HepG2 (cell line): ENCODE measurements around the gene MAN2B2. TPM values are rescaled to one million over a fixed set of nuclear protein-coding genes. Genes with fewer than 3 reads are reported as not detected.

ENCODE experiments used
- ESRRA ChIP-seq: sonication (generic); formaldehyde crosslinking; IDR thresholded peaks from 2 replicates; pipeline ENCODE4 v1.5.1; 2020; ENCODE audit warnings: mild to moderate bottlenecking, low read depth, missing genetic modification reagents
- JARID2 ChIP-seq: sonication (generic); formaldehyde crosslinking; IDR thresholded peaks from 2 replicates; pipeline ENCODE4 v1.8.1; 2023; ENCODE audit warnings: missing genetic modification reagents, inconsistent platforms; ENCODE audit not compliant: insufficient replicate concordance
- LCORL ChIP-seq, 2 experiments: fragments of 450-650 bp in 1 of 2; sonication (generic) in 1 of 2; formaldehyde crosslinking in 1 of 2; IDR thresholded peaks; 2 replicates each; pipeline versions ENCODE4 v1.5.0 to v1.6.1; 2017 to 2020; ENCODE audit warnings: antibody characterized with exemption in 1 of 2, missing genetic modification reagents in 1 of 2
- PAWR ChIP-seq: sonication (generic); formaldehyde crosslinking; IDR thresholded peaks from 2 replicates; pipeline ENCODE4 v1.4.0; 2020; ENCODE audit warnings: missing genetic modification reagents, mild to moderate bottlenecking, borderline replicate concordance
- SP1 ChIP-seq, 2 experiments: fragments of 450-650 bp in 1 of 2; sonication (generic) in 1 of 2; formaldehyde crosslinking in 1 of 2; IDR thresholded peaks; 2 replicates each; pipeline versions ENCODE4 v1.4.0 to v1.6.1; 2016 to 2020; ENCODE audit warnings: missing genetic modification reagents in 1 of 2
- STAG1 ChIP-seq: sonication (generic); formaldehyde crosslinking; IDR thresholded peaks from 2 replicates; pipeline ENCODE4 v1.4.0; 2020; ENCODE audit warnings: missing genetic modification reagents
- ZBTB7A ChIP-seq: sonication (generic); formaldehyde crosslinking; IDR thresholded peaks from 2 replicates; pipeline ENCODE4 v1.8.0; 2022; ENCODE audit warnings: mild to moderate bottlenecking, missing genetic modification reagents
- ZNF276 ChIP-seq: sonication (generic); formaldehyde crosslinking; IDR thresholded peaks from 2 replicates; pipeline ENCODE4 v1.4.0; 2020; ENCODE audit warnings: mild to moderate bottlenecking, low read depth, missing genetic modification reagents
- ZNF558 ChIP-seq: sonication (generic); formaldehyde crosslinking; IDR thresholded peaks from 2 replicates; pipeline ENCODE4 v1.9.0; 2022; ENCODE audit warnings: mild to moderate bottlenecking, missing genetic modification reagents, borderline replicate concordance
- ZZZ3 ChIP-seq: sonication (generic); formaldehyde crosslinking; IDR thresholded peaks from 2 replicates; pipeline ENCODE4 v1.4.0; 2020; ENCODE audit warnings: missing genetic modification reagents, mild to moderate bottlenecking, borderline replicate concordance
- polyA plus RNA-seq, 8 experiments: library from polyadenylated mRNA; depleted of rRNA in 3 of 8; stranded (reverse) in 7 of 8; unstranded in 1 of 8; fragments of >200 nt; fragmentation: Illumina TruSeq in 4 of 8; extraction: Trizol in 4 of 8; gene quantifications; 2 replicates each; pipeline versions ENCODE4 v1.2.1 to v1.2.3, GENCODE V29; 2011 to 2016; ENCODE audit warnings: low read depth in 4 of 8, missing spikeins in 1 of 8, mixed read lengths in 1 of 8; ENCODE audit not compliant: insufficient read depth in 1 of 8
- total RNA-seq, 5 experiments: library from RNA; depleted of rRNA; stranded (reverse); fragments of >200 nt; fragmentation: Illumina TruSeq; extraction: Trizol; gene quantifications; 2 replicates each; pipeline ENCODE4 v1.2.3, GENCODE V29; 2016; ENCODE audit warnings: low read depth in 1 of 5
- TF ChIP-seq, protein P1 (sequence below), 2 experiments: fragments of 450-650 bp in 1 of 2; sonication (generic) in 1 of 2; formaldehyde crosslinking in 1 of 2; IDR thresholded peaks; 2 replicates each; pipeline versions ENCODE4 v1.6.1 to v1.8.0; 2016 to 2022; ENCODE audit warnings: antibody characterized with exemption in 1 of 2, mild to moderate bottlenecking in 1 of 2, missing genetic modification reagents in 1 of 2
- TF ChIP-seq, protein P2 (sequence below): IDR thresholded peaks from 2 replicates; pipeline ENCODE4 v1.6.1; 2016; ENCODE audit warnings: missing compliant biosample characterization, missing genetic modification reagents, borderline replicate concordance

The MAN2B2 gene
- total and polyA plus RNA-seq, 2 of the 13 experiments (the other 11 are each of a cell fraction or from before 2014, with no cell fraction given) = 4.8 to 5.4 TPM

GRCh38 chr4:6534050-6534449 is 40.9 kb upstream of the MAN2B2 start (continued):
- TF ChIP-seq, protein P1, sequence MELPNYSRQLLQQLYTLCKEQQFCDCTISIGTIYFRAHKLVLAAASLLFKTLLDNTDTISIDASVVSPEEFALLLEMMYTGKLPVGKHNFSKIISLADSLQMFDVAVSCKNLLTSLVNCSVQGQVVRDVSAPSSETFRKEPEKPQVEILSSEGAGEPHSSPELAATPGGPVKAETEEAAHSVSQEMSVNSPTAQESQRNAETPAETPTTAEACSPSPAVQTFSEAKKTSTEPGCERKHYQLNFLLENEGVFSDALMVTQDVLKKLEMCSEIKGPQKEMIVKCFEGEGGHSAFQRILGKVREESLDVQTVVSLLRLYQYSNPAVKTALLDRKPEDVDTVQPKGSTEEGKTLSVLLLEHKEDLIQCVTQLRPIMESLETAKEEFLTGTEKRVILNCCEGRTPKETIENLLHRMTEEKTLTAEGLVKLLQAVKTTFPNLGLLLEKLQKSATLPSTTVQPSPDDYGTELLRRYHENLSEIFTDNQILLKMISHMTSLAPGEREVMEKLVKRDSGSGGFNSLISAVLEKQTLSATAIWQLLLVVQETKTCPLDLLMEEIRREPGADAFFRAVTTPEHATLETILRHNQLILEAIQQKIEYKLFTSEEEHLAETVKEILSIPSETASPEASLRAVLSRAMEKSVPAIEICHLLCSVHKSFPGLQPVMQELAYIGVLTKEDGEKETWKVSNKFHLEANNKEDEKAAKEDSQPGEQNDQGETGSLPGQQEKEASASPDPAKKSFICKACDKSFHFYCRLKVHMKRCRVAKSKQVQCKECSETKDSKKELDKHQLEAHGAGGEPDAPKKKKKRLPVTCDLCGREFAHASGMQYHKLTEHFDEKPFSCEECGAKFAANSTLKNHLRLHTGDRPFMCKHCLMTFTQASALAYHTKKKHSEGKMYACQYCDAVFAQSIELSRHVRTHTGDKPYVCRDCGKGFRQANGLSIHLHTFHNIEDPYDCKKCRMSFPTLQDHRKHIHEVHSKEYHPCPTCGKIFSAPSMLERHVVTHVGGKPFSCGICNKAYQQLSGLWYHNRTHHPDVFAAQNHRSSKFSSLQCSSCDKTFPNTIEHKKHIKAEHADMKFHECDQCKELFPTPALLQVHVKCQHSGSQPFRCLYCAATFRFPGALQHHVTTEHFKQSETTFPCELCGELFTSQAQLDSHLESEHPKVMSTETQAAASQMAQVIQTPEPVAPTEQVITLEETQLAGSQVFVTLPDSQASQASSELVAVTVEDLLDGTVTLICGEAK (IDR thresholded peaks at IDR 0.05) = 0 out of 2 replicates have a peak, but pooled peaks have one; percentile 14
- TF ChIP-seq, protein P1 (CRISPR knock-in tag; IDR thresholded peaks at IDR 0.05) = no peak
- TF ChIP-seq, protein P2, sequence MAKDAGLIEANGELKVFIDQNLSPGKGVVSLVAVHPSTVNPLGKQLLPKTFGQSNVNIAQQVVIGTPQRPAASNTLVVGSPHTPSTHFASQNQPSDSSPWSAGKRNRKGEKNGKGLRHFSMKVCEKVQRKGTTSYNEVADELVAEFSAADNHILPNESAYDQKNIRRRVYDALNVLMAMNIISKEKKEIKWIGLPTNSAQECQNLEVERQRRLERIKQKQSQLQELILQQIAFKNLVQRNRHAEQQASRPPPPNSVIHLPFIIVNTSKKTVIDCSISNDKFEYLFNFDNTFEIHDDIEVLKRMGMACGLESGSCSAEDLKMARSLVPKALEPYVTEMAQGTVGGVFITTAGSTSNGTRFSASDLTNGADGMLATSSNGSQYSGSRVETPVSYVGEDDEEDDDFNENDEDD (CRISPR knock-in tag) = no peak
- no peak for TF ChIP-seq JARID2 (CRISPR knock-in tag)
- no peak for TF ChIP-seq ZNF558
- peak; percentile 62; the same call in 1 of the 2 replicates for TF ChIP-seq SP1 (IDR thresholded peaks at IDR 0.05)
- no peak for TF ChIP-seq SP1 (CRISPR knock-in tag; IDR thresholded peaks at IDR 0.05)
- no peak for TF ChIP-seq ZBTB7A (CRISPR knock-in tag)
- TF ChIP-seq ZNF276 (CRISPR knock-in tag) = no peak
- no peak for TF ChIP-seq ZZZ3 (CRISPR knock-in tag)
- TF ChIP-seq PAWR (CRISPR knock-in tag) = no peak
- no peak for TF ChIP-seq STAG1 (CRISPR knock-in tag)
- no peak for TF ChIP-seq ESRRA (CRISPR knock-in tag)
- TF ChIP-seq LCORL (IDR thresholded peaks at IDR 0.05) = peak; percentile 16; the same call in 1 of the 2 replicates
- no peak for TF ChIP-seq LCORL (CRISPR knock-in tag; IDR thresholded peaks at IDR 0.05)
